Activated naive CD4-positive, alpha-beta T cell treated with anti-CD3 and anti-CD28 coated beads for 36 hours (primary cell): Measurements from ENCODE around the gene TMUB1. TPM values are rescaled to one million over a fixed set of nuclear protein-coding genes. Genes with fewer than 3 reads are reported as not detected.
A peak's percentile ranks its signal among the peaks of the same experiment; 100 is the strongest.

Experiments
- CTCF ChIA-PET: fragments of 350-600 bp; sonication (Branson Sonifier 250); formaldehyde crosslinking; loops from one replicate; lab custom pipeline; 2021; ENCODE audit warnings: antibody characterized with exemption; lab: Charles Lee
- DNase-seq: peaks from one replicate; pipeline ENCODE4 v3.0.0-alpha.2; 2020
- H3K27ac Mint-ChIP-seq: one replicate; pipeline ENCODE4 v1.8.0; 2021; ENCODE audit warnings: mild to moderate bottlenecking, mixed read lengths
- H3K27me3 Mint-ChIP-seq: one replicate; pipeline ENCODE4 v1.8.0; 2021; ENCODE audit warnings: low read depth, mixed read lengths
- H3K36me3 Mint-ChIP-seq: one replicate; pipeline ENCODE4 v1.8.0; 2021; ENCODE audit warnings: low read depth, mixed read lengths
- H3K4me1 Mint-ChIP-seq: one replicate; pipeline ENCODE4 v1.8.0; 2021; ENCODE audit warnings: low read depth, mixed read lengths
- H3K4me3 Mint-ChIP-seq: one replicate; pipeline ENCODE4 v1.8.0; 2021; ENCODE audit warnings: mild to moderate bottlenecking, moderate library complexity, mixed read lengths
- H3K9me3 Mint-ChIP-seq: one replicate; pipeline ENCODE4 v1.8.0; 2021; ENCODE audit warnings: mixed read lengths
- intact Hi-C: fragments of 100-400 bp; cut with micrococcal nuclease; formaldehyde crosslinking; loops from one replicate; pipeline ENCODE4 v1.15.1; 2023
- total RNA-seq, 2 experiments: library from RNA; stranded (reverse); gene quantifications; one replicate each; pipeline ENCODE4 v1.2.3, GENCODE V29; 2021

Gene TMUB1
- total RNA-seq, 2 experiments from 2014 or later = 30.2 to 35.0 TPM

- Mint-ChIP-seq H3K9me3 (no peaks in the 10 kb centered on the region), H3K27me3 (no peaks in the 10 kb centered on the region), H3K36me3 (no peaks in the 10 kb centered on the region), H3K27ac (no peak overlapping the region), H3K4me1 (peaks cover 3% of the 10 kb centered on the region), H3K4me3 (no peak overlapping the region)
- CTCF ChIA-PET = interaction anchor here (0.8 to 1.4 kb wide), 6 partner anchors 10 to 149 kb away, joined by 3 to 5 read pairs (median 4); no protein-coding TSS in a partner anchor
- intact Hi-C loops = no loop called here
- no peak for DNase-seq
Observed at GRCh38 chr7:151095123-151095797, 12.0 kb upstream of the TMUB1 start.

GRCh38 chr7:151094675-151095074 lies 11.4 kb upstream of the TMUB1 start:
- Mint-ChIP-seq H3K9me3 (no peaks in the 10 kb centered on the region), H3K27ac (no peak overlapping the region), H3K4me3 (no peak overlapping the region), H3K27me3 (no peaks in the 10 kb centered on the region), H3K36me3 (no peaks in the 10 kb centered on the region), H3K4me1 (peaks cover 3% of the 10 kb centered on the region)
- DNase-seq = no peak
- intact Hi-C loops = no loop called here
- CTCF ChIA-PET = interaction anchor here (0.8 to 1.5 kb wide), 6 partner anchors 15 to 150 kb away, joined by 3 to 5 read pairs (median 4); no protein-coding TSS in a partner anchor

- H3K36me3 Mint-ChIP-seq = peaks cover 2% of the 10 kb centered on the region
- no peaks in the 10 kb centered on the region for H3K9me3 Mint-ChIP-seq
- no peak overlapping the region for H3K27ac Mint-ChIP-seq
- H3K4me1 Mint-ChIP-seq = peaks cover 7% of the 10 kb centered on the region
- DNase-seq = no peak
- no peak overlapping the region for H3K4me3 Mint-ChIP-seq
- intact Hi-C loops = no loop called here
- H3K27me3 Mint-ChIP-seq = peaks cover 2% of the 10 kb centered on the region
- CTCF ChIA-PET = interaction anchor here (0.6 to 1.5 kb wide), 6 partner anchors 18 to 305 kb away, joined by 3 to 6 read pairs (median 4); no protein-coding TSS in a partner anchor
Observed at GRCh38 chr7:151093748-151094147, 10.5 kb upstream of the TMUB1 start.

- CTCF ChIA-PET = interaction anchor here (1.2 to 4.8 kb wide), 2 partner anchors 9 to 19 kb away, joined by 3 to 49 read pairs; partner anchors contain the start of gene TMUB1
- H3K36me3 Mint-ChIP-seq = peaks cover 2% of the 10 kb centered on the region
- H3K4me3 Mint-ChIP-seq = no peak overlapping the region
- no peak overlapping the region for H3K27ac Mint-ChIP-seq
- intact Hi-C loops = no loop called here
- no peak for DNase-seq
- H3K9me3 Mint-ChIP-seq = no peaks in the 10 kb centered on the region
- H3K4me1 Mint-ChIP-seq = peaks cover 14% of the 10 kb centered on the region
- H3K27me3 Mint-ChIP-seq = peaks cover 2% of the 10 kb centered on the region
Observed at GRCh38 chr7:151091988-151092387, 8.7 kb upstream of the TMUB1 start.

- no peaks in the 10 kb centered on the region for H3K9me3 Mint-ChIP-seq
- CTCF ChIA-PET = interaction anchor here (0.6 to 4.8 kb wide), 6 partner anchors 9 to 308 kb away, joined by 3 to 49 read pairs (median 6); partner anchors contain the start of gene TMUB1
- no peak for DNase-seq
- H3K27me3 Mint-ChIP-seq = peaks cover 2% of the 10 kb centered on the region
- no peak overlapping the region for H3K4me3 Mint-ChIP-seq
- H3K4me1 Mint-ChIP-seq = peaks cover 14% of the 10 kb centered on the region
- peaks cover 2% of the 10 kb centered on the region for H3K36me3 Mint-ChIP-seq
- H3K27ac Mint-ChIP-seq = no peak overlapping the region
- intact Hi-C loops = no loop called here
Observed at GRCh38 chr7:151091431-151091830, 8.1 kb upstream of the TMUB1 start.

- Mint-ChIP-seq H3K4me3 (no peak overlapping the region), H3K4me1 (peaks cover 14% of the 10 kb centered on the region), H3K9me3 (no peaks in the 10 kb centered on the region), H3K36me3 (peaks cover 2% of the 10 kb centered on the region), H3K27ac (no peak overlapping the region), H3K27me3 (peaks cover 2% of the 10 kb centered on the region)
- CTCF ChIA-PET = interaction anchor here (0.6 to 4.8 kb wide), 6 partner anchors 13 to 308 kb away, joined by 3 to 49 read pairs (median 6); no protein-coding TSS in a partner anchor
- intact Hi-C loops = no loop called here
- no peak for DNase-seq
Observed at GRCh38 chr7:151091003-151091402, 7.7 kb upstream of the TMUB1 start.

GRCh38 chr7:151089893-151090730 lies 6.8 kb upstream of the TMUB1 start:
- Mint-ChIP-seq H3K9me3 (no peaks in the 10 kb centered on the region), H3K27ac (no peak overlapping the region), H3K27me3 (peaks cover 5% of the 10 kb centered on the region), H3K4me3 (no peak overlapping the region), H3K36me3 (peaks cover 2% of the 10 kb centered on the region), H3K4me1 (peaks cover 18% of the 10 kb centered on the region)
- no peak for DNase-seq
- intact Hi-C loops = loop anchor here (10.0 kb wide), 2 partner anchors 715 to 1215 kb away; partner anchors contain the start of genes ATP6V0E2 and ZNF775
- CTCF ChIA-PET = interaction anchor here (0.6 to 4.8 kb wide), 6 partner anchors 12 to 104 kb away, joined by 3 to 49 read pairs (median 4); no protein-coding TSS in a partner anchor

GRCh38 chr7:151088856-151089699 lies 5.8 kb upstream of the TMUB1 start:
- peak overlapping the region; percentile 23 for H3K4me3 Mint-ChIP-seq
- intact Hi-C loops = loop anchor here (10.0 kb wide), 2 partner anchors 714 to 1214 kb away; partner anchors contain the start of genes ATP6V0E2 and ZNF775
- peaks cover 9% of the 10 kb centered on the region for H3K27me3 Mint-ChIP-seq
- DNase-seq = peak; percentile 38
- CTCF ChIA-PET = interaction anchor here (0.8 to 4.8 kb wide), 6 partner anchors 22 to 103 kb away, joined by 3 to 49 read pairs (median 4); partner anchors contain the start of gene ABCB8
- no peaks in the 10 kb centered on the region for H3K9me3 Mint-ChIP-seq
- H3K36me3 Mint-ChIP-seq = peaks cover 2% of the 10 kb centered on the region
- no peak overlapping the region for H3K27ac Mint-ChIP-seq
- peaks cover 20% of the 10 kb centered on the region for H3K4me1 Mint-ChIP-seq

GRCh38 chr7:151088019-151088855 lies 4.9 kb upstream of the TMUB1 start:
- Mint-ChIP-seq H3K36me3 (peaks cover 2% of the 10 kb centered on the region), H3K27me3 (peaks cover 9% of the 10 kb centered on the region), H3K27ac (no peak overlapping the region), H3K4me1 (peaks cover 20% of the 10 kb centered on the region), H3K4me3 (peak overlapping the region; percentile 84), H3K9me3 (no peaks in the 10 kb centered on the region)
- CTCF ChIA-PET = interaction anchor here (0.7 to 4.8 kb wide), 5 partner anchors 23 to 78 kb away, joined by 3 to 49 read pairs (median 4); partner anchors contain the start of gene ABCB8
- intact Hi-C loops = loop anchor here (10.0 kb wide), 2 partner anchors 713 to 1213 kb away; partner anchors contain the start of genes ATP6V0E2 and ZNF775
- DNase-seq = no peak

GRCh38 chr7:151087245-151088018 lies 4.1 kb upstream of the TMUB1 start:
- peak; percentile 43 for DNase-seq
- Mint-ChIP-seq H3K9me3 (no peaks in the 10 kb centered on the region), H3K27me3 (peaks cover 9% of the 10 kb centered on the region), H3K4me1 (peaks cover 24% of the 10 kb centered on the region), H3K36me3 (peaks cover 2% of the 10 kb centered on the region), H3K4me3 (peak overlapping the region; percentile 84), H3K27ac (no peak overlapping the region)
- CTCF ChIA-PET = interaction anchor here (0.7 to 4.8 kb wide), 4 partner anchors 14 to 79 kb away, joined by 3 to 49 read pairs (median 3); partner anchors contain the start of gene ABCB8
- intact Hi-C loops = loop anchor here (2.0 to 10.0 kb wide), 3 partner anchors 23 to 1213 kb away; partner anchors contain the start of genes ATP6V0E2 and ZNF775
